HL-60 (cell line): ENCODE data around the gene RBMS2.

Experiments
- DNase-seq, 2 experiments: peaks; one replicate each; pipeline ENCODE4 v3.0.0-alpha.2; 2010 to 2020; ENCODE audit warnings: low read depth in 1 of 2, low spot score in 1 of 2
- H3K27ac ChIP-seq: fragments of 250-450 bp; sonication (Bioruptor Pico); replicated peaks from 2 replicates; pipeline ENCODE4 v1.5.1; 2020; ENCODE audit warnings: mild to moderate bottlenecking, moderate library complexity
- H3K27me3 ChIP-seq: fragments of 250-450 bp; sonication (Bioruptor Pico); 2 replicates; pipeline ENCODE4 v1.5.1; 2021; ENCODE audit warnings: mild to moderate bottlenecking, moderate library complexity; ENCODE audit not compliant: insufficient read depth, poor library complexity, severe bottlenecking
- H3K4me3 ChIP-seq: replicated peaks from 2 replicates; pipeline ENCODE4 v1.5.1; 2011; ENCODE audit warnings: mild to moderate bottlenecking, control low read depth, low read length; ENCODE audit not compliant: insufficient read depth
- GABPA ChIP-seq: IDR thresholded peaks from 2 replicates; pipeline ENCODE4 v1.6.1; 2012; ENCODE audit warnings: low read depth
- POLR2AphosphoS5 ChIP-seq: IDR thresholded peaks from 2 replicates; pipeline ENCODE4 v1.6.1; 2012; ENCODE audit warnings: low read depth
- SPI1 ChIP-seq: IDR thresholded peaks from 2 replicates; pipeline ENCODE4 v1.6.1; 2012; ENCODE audit warnings: low read depth, mild to moderate bottlenecking, borderline replicate concordance
- TF ChIP-seq, protein P1 (sequence below): IDR thresholded peaks from one replicate; pipeline ENCODE4 v1.5.1; 2011; ENCODE audit warnings: low read length, control low read depth, inconsistent platforms; ENCODE audit not compliant: insufficient read depth
- TF ChIP-seq, protein P2 (sequence below): IDR thresholded peaks from 2 replicates; pipeline ENCODE4 v1.6.1; 2012; ENCODE audit warnings: low read depth; ENCODE audit not compliant: insufficient replicate concordance

RBMS2 gene

DNA sequence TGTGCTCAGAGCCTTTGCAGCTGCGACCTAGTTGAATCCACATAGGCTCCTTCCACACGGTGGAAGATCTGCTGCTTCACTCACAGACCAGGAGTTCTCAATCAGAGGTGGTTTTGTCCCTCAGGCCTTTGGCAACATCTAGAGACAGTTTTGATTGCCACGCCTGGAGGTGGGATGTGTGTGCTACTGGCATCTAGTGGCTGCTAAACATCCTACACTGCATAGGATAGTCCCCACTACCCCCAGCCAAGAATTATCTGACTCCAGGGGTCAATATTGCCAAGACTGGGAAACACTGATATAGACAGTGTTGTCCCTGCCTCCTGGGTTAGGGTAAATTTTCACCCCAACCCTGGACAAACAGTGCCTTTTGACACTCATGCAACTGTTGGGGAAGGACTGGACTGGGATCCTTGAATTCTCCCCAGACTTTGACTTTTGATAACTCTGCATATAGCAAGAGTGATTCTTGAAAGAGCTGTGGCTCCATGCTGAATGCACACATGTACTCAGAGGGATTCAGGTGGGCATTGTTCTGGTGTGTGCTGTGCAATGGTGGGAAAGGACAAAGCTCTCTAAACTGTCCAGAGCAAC, 68.7 kb downstream of the RBMS2 start:
- H3K27ac ChIP-seq, result no peak overlapping the region

DNA sequence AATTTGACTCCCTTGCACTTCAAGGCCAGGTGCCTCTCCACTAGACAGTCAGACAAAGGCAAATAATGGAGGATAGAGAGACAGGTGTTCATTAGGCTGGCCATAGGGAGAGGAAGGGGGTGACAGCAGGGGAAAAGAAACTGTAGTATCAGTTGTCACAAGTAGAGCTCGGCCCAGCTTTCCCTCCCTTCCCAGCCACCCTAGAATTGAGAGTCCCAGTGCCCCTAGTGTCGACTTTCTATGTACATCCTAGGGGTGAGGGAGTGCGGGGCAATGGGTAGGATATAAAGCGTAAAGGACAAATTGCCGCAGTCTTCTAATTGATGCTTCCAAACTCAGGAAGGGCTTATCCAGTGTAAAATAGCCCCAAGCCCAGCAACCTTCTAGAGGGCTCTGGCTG, 69.5 kb downstream of the RBMS2 start:
- H3K27me3 ChIP-seq, result no peaks in the 10 kb centered on the region
- no peak overlapping the region for H3K27ac ChIP-seq
- TF ChIP-seq POLR2AphosphoS5, result no peak
- TF ChIP-seq, protein P1, sequence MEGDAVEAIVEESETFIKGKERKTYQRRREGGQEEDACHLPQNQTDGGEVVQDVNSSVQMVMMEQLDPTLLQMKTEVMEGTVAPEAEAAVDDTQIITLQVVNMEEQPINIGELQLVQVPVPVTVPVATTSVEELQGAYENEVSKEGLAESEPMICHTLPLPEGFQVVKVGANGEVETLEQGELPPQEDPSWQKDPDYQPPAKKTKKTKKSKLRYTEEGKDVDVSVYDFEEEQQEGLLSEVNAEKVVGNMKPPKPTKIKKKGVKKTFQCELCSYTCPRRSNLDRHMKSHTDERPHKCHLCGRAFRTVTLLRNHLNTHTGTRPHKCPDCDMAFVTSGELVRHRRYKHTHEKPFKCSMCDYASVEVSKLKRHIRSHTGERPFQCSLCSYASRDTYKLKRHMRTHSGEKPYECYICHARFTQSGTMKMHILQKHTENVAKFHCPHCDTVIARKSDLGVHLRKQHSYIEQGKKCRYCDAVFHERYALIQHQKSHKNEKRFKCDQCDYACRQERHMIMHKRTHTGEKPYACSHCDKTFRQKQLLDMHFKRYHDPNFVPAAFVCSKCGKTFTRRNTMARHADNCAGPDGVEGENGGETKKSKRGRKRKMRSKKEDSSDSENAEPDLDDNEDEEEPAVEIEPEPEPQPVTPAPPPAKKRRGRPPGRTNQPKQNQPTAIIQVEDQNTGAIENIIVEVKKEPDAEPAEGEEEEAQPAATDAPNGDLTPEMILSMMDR, result no peak
- TF ChIP-seq, protein P2, sequence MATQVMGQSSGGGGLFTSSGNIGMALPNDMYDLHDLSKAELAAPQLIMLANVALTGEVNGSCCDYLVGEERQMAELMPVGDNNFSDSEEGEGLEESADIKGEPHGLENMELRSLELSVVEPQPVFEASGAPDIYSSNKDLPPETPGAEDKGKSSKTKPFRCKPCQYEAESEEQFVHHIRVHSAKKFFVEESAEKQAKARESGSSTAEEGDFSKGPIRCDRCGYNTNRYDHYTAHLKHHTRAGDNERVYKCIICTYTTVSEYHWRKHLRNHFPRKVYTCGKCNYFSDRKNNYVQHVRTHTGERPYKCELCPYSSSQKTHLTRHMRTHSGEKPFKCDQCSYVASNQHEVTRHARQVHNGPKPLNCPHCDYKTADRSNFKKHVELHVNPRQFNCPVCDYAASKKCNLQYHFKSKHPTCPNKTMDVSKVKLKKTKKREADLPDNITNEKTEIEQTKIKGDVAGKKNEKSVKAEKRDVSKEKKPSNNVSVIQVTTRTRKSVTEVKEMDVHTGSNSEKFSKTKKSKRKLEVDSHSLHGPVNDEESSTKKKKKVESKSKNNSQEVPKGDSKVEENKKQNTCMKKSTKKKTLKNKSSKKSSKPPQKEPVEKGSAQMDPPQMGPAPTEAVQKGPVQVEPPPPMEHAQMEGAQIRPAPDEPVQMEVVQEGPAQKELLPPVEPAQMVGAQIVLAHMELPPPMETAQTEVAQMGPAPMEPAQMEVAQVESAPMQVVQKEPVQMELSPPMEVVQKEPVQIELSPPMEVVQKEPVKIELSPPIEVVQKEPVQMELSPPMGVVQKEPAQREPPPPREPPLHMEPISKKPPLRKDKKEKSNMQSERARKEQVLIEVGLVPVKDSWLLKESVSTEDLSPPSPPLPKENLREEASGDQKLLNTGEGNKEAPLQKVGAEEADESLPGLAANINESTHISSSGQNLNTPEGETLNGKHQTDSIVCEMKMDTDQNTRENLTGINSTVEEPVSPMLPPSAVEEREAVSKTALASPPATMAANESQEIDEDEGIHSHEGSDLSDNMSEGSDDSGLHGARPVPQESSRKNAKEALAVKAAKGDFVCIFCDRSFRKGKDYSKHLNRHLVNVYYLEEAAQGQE, result no peak
- no peak for TF ChIP-seq SPI1
- TF ChIP-seq GABPA, result no peak
- no peak overlapping the region for H3K4me3 ChIP-seq
- DNase-seq, result no peak

More for the DNA sequence above, 68.7 kb downstream of the RBMS2 start:
- Histone ChIP-seq H3K27me3 (no peaks in the 10 kb centered on the region), H3K4me3 (no peak overlapping the region)
- TF ChIP-seq, protein P1, result peak; percentile 47
- TF ChIP-seq, protein P2, result no peak
- DNase-seq, result peak in 1 of 2 experiments; percentile 58

DNA sequence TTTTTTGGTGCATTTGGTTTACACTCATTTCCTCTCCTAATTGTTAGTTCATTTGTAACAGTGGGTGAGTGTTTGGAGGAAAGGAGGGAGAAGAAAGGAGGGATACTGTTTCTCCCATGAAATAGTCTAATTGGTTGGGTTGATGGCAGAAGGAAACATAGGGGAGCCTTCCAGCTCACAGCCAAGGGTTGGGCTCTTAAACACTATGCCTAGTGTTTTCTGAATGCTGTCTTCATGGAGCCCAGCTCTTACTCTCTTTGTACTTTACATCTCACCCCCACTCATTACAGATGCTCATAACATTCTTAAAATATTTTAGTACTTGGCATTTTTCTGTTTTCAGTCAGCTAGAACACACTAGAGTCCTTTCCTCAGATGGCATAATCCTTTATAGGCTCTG, 70.3 kb downstream of the RBMS2 start:
- TF ChIP-seq SPI1 (no peak), POLR2AphosphoS5 (no peak), GABPA (no peak)
- TF ChIP-seq, protein P1, result no peak
- TF ChIP-seq, protein P2, result no peak
- no peak overlapping the region for H3K27ac ChIP-seq
- H3K4me3 ChIP-seq, result no peak overlapping the region
- H3K27me3 ChIP-seq, result no peaks in the 10 kb centered on the region
- no peak for DNase-seq
